A549 treated with CpdA at 1 μM for 4 hours (cell line): Measurements from ENCODE around the gene ANXA8L1. TPM values are rescaled to one million over a fixed set of nuclear protein-coding genes. Genes with fewer than 3 reads are reported as not detected.

Experiments used
- total RNA-seq: library from RNA; stranded (reverse); fragments of 200-300 nt; extraction: Qiagen RNA extraction; gene quantifications from 5 replicates; pipeline ENCODE4 v1.2.3, GENCODE V29; 2022; ENCODE audit warnings: low read depth

The ANXA8L1 gene
- total RNA-seq = 80.3 to 122 TPM (median 96.8 TPM) in 5 replicates

GRCh38 chr10:46375406-46375805 is at the start of gene ANXA8L1:
Gene ANXA8L1 (plus strand): TSS chr10:46375776. CDS start chr10:46375852, 76 bp downstream.

Other genes starting within 250 kb of the ANXA8L1 start
- 0.09 to 0.24 TPM (median 0.13 TPM) in 3 of 5 replicates, not detected in the others for gene ANTXRL, start 88.8 kb upstream of the ANXA8L1 start, total RNA-seq
- 30.0 to 47.6 TPM (median 39.4 TPM) in 5 replicates for gene NPY4R, start 90.2 kb downstream of the ANXA8L1 start, total RNA-seq
- 20.8 to 34.6 TPM (median 26.3 TPM) in 5 replicates for gene GPRIN2, start 180.9 kb downstream of the ANXA8L1 start, total RNA-seq
- gene SYT15, start 203.4 kb downstream of the ANXA8L1 start, total RNA-seq = 2.2 to 2.8 TPM (median 2.6 TPM) in 5 replicates